GM23248 (cell line): ENCODE data around the gene TMEM50B.

Experiments
- EZH2 ChIP-seq: fragments of 200-600 bp; sonication (generic); IDR thresholded peaks from 2 replicates; pipeline ENCODE4 v1.6.1; 2018; ENCODE audit warnings: antibody characterized with exemption, mild to moderate bottlenecking; ENCODE audit not compliant: insufficient read depth, poor library complexity, severe bottlenecking
- EZH2phosphoT487 ChIP-seq: fragments of 200-600 bp; sonication (generic); IDR thresholded peaks from 2 replicates; pipeline ENCODE4 v1.6.1; 2018; ENCODE audit warnings: antibody characterized with exemption, moderate library complexity, mild to moderate bottlenecking, low read depth; ENCODE audit not compliant: insufficient read depth

DNA sequence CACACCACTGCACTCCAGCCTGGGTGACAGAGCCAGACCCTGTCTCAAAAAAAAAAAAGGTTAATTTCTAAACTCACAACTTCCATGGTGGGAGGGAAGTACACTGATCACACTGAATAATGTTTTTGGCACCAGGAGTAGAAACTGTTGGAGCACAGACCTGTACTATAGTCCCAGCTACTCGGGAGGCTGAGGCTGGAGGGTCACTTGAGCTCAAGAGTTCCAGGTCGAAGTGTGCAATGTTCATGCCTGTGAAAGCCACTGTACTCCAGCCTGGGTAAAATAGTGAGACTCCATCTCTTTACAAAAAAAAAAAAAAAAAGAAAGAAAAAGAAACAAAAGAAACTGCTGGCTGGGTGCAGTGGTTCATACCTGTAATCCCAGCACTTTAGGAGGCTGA is 35.3 kb downstream of the TMEM50B start:
- TF ChIP-seq EZH2 (no peak), EZH2phosphoT487 (no peak)
